Measurements from ENCODE around the gene CNOT4.

Gene CNOT4

DNA sequence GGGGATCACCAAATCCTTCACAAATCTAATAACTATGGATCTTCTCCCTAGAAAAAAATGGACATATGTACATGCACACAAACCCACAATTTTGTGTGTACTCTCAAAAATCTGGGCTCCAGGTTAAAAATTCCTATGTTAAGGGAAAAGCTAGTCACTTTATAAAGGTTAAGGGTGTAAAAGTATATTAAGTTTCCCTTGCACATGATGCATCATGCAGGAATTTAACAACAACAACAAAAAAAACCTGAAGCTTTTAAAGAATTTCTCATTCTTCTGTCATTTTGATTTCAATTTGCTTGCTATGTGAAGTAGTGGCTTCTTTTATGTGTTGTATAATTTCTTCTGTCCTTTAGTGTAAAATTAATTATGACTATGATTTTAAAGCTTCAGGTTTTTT is 123.7 kb downstream of the CNOT4 start:
- DNase-seq: no peak
- Histone ChIP-seq H3K36me3 (no peaks in the 10 kb centered on the region), H3K4me3 (ENCODE audit: low read depth, low read length) (no peak overlapping the region), H3K27ac (no peak overlapping the region), H3K9me3 (ENCODE audit: severe bottlenecking) (no peaks in the 10 kb centered on the region), H3K27me3 (ENCODE audit: insufficient read depth, low read depth, severe bottlenecking) (no peaks in the 10 kb centered on the region)
- TF ChIP-seq, protein P1, sequence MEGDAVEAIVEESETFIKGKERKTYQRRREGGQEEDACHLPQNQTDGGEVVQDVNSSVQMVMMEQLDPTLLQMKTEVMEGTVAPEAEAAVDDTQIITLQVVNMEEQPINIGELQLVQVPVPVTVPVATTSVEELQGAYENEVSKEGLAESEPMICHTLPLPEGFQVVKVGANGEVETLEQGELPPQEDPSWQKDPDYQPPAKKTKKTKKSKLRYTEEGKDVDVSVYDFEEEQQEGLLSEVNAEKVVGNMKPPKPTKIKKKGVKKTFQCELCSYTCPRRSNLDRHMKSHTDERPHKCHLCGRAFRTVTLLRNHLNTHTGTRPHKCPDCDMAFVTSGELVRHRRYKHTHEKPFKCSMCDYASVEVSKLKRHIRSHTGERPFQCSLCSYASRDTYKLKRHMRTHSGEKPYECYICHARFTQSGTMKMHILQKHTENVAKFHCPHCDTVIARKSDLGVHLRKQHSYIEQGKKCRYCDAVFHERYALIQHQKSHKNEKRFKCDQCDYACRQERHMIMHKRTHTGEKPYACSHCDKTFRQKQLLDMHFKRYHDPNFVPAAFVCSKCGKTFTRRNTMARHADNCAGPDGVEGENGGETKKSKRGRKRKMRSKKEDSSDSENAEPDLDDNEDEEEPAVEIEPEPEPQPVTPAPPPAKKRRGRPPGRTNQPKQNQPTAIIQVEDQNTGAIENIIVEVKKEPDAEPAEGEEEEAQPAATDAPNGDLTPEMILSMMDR (IDR thresholded peaks at IDR 0.05; ENCODE audit: low read depth, low read length): no peak

DNA sequence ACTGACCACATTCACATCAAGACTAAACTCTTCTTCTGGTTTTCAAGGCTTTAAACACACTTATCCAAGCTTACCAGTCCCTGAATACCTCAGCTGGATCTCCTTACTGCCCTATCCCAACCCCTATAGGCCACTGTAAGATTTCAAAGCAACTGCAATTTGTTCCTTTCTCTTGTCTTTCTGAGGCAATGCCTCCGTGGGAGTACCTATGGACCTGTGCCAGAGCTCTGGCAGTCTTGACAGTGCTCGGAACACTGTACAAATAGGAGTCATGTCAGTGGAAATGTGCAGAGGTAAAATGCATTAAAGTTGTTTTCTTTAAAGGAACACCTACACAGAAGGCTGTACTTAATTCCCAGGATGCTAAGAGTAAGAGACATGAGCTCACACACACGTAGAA is 124.7 kb downstream of the CNOT4 start:
- H3K27ac ChIP-seq: no peak overlapping the region
- DNase-seq: no peak
- TF ChIP-seq, protein P1 (IDR thresholded peaks at IDR 0.05; ENCODE audit: low read depth, low read length): no peak
- no peak overlapping the region for H3K4me3 ChIP-seq (ENCODE audit: low read depth, low read length)
- no peaks in the 10 kb centered on the region for H3K27me3 ChIP-seq (ENCODE audit: insufficient read depth, low read depth, severe bottlenecking)
- H3K36me3 ChIP-seq: no peaks in the 10 kb centered on the region
- no peaks in the 10 kb centered on the region for H3K9me3 ChIP-seq (ENCODE audit: severe bottlenecking)

DNA sequence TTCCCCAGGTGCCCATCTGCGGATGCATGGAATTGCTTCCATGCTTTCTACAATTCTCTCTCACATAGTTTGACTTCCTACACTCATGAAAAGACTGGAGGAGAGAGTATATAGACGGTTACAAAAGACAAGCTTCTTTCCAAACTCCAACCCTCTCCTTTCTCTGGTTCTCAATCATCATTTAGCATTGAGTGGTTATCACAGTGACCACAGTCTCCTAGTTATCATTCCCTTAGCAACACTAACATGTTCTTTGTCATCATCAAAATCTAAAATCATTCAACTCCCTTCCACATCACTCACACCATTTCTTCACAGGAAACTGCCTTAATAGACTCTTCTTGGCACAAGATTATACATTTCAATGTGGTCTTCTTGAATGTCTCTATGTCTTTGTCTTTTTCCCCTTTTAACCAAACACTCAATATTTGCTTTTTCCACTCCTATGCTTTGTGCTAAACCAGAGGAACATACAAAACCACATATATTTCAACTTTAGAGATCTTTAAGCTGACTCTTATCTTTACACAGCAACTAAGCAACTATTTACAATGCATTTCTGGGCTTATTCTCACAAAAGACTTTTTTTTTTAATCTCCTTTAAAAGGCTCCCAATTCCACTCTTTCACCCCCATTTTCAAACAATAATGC is 126.3 kb downstream of the CNOT4 start:
- Histone ChIP-seq H3K36me3 (no peaks in the 10 kb centered on the region), H3K27ac (no peak overlapping the region), H3K27me3 (ENCODE audit: insufficient read depth, low read depth, severe bottlenecking) (no peaks in the 10 kb centered on the region), H3K4me3 (ENCODE audit: low read depth, low read length) (no peak overlapping the region), H3K9me3 (ENCODE audit: severe bottlenecking) (no peaks in the 10 kb centered on the region)
- no peak for DNase-seq
- TF ChIP-seq, protein P1 (IDR thresholded peaks at IDR 0.05; ENCODE audit: low read depth, low read length): no peak

DNA sequence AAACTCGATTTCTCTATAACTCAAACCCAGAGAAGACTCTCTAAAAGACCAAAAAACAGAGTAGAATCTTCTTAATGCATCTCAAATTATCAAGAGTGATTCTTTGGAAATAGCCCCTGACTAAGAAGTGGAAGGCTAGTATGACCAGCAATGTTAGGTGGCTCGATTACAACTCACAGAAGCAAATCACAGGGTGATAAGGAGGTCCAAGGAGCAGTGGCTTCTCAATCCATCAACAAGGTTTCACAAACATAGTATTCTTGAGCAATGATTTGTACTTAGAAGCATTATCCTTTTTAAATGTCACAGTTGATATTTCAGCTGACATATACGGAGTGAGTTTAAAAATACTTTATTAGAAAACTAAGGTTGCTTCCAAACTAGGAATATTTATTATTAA is 127.7 kb downstream of the CNOT4 start:
- TF ChIP-seq, protein P1 (IDR thresholded peaks at IDR 0.05; ENCODE audit: low read depth, low read length): no peak
- Histone ChIP-seq H3K27me3 (ENCODE audit: insufficient read depth, low read depth, severe bottlenecking) (no peaks in the 10 kb centered on the region), H3K4me3 (ENCODE audit: low read depth, low read length) (no peak overlapping the region), H3K36me3 (no peaks in the 10 kb centered on the region), H3K9me3 (ENCODE audit: severe bottlenecking) (no peaks in the 10 kb centered on the region), H3K27ac (no peak overlapping the region)
- DNase-seq: no peak

DNA sequence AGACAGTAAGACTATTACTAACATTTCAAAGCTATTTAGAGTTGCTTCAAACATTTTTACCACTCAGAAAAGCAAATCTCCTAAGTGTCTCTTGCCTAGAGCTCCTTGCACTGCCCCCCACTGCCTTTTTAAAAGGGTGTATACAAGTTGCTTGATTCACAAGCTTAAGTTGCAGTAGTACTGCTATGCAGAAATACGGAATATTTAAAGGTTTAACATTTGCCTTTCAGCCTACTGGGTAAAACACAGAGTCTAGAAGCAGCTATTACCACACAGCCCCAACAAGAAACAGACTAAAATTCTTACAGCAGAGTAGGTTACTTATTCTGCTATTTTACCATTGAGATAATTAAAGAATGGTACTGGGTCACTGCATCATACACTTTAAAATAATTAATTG is 128.5 kb downstream of the CNOT4 start:
- Histone ChIP-seq H3K27me3 (ENCODE audit: insufficient read depth, low read depth, severe bottlenecking) (no peaks in the 10 kb centered on the region), H3K27ac (no peak overlapping the region), H3K4me3 (ENCODE audit: low read depth, low read length) (no peak overlapping the region), H3K9me3 (ENCODE audit: severe bottlenecking) (no peaks in the 10 kb centered on the region), H3K36me3 (no peaks in the 10 kb centered on the region)
- TF ChIP-seq, protein P1 (IDR thresholded peaks at IDR 0.05; ENCODE audit: low read depth, low read length): no peak
- no peak for DNase-seq

DNA sequence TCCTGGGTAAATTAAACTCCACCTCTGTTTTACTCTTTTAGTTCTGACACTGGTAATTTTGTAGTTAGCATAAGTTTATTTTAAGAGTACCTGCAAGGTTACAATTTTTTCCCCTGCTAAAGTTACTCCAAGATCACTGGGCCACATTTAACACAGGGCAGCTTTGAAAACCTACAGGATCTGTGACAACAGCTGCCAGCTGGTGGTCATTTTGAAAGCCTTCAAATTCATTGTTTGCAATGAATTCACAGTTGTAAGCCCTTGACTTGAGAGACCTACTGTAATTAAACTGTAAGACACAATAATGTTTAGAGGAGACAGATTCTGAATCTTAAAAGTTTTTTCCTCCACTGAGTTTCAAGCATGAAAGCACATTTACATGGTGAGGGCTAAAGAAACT is 129.6 kb downstream of the CNOT4 start:
- no peak overlapping the region for H3K27ac ChIP-seq
- TF ChIP-seq, protein P1 (IDR thresholded peaks at IDR 0.05; ENCODE audit: low read depth, low read length): no peak
- no peaks in the 10 kb centered on the region for H3K36me3 ChIP-seq
- no peaks in the 10 kb centered on the region for H3K27me3 ChIP-seq (ENCODE audit: insufficient read depth, low read depth, severe bottlenecking)
- H3K9me3 ChIP-seq (ENCODE audit: severe bottlenecking): no peaks in the 10 kb centered on the region
- no peak overlapping the region for H3K4me3 ChIP-seq (ENCODE audit: low read depth, low read length)
- no peak for DNase-seq

Data from WERI-Rb-1 (cell line).